GM12872 (cell line): ENCODE results near the gene ANLN.

Experiments
- CTCF ChIP-seq: IDR thresholded peaks from 3 replicates; pipeline ENCODE4 v1.5.1; 2011; ENCODE audit warnings: low read depth, mild to moderate bottlenecking, low read length, moderate library complexity; ENCODE audit not compliant: insufficient read depth

The ANLN gene

GRCh38 chr7:36459236-36459960, 69.7 kb downstream of the ANLN start:
- TF ChIP-seq CTCF, result no peak

- TF ChIP-seq CTCF, result no peak
Measured at GRCh38 chr7:36460811-36461429, 71.3 kb downstream of the ANLN start.

- TF ChIP-seq CTCF, result no peak
Measured at GRCh38 chr7:36462551-36463137, 73.0 kb downstream of the ANLN start.

- TF ChIP-seq CTCF, result no peak
Measured at GRCh38 chr7:36464271-36464670, 74.6 kb downstream of the ANLN start.

GRCh38 chr7:36468370-36469101, 78.9 kb downstream of the ANLN start:
- no peak for TF ChIP-seq CTCF

- no peak for TF ChIP-seq CTCF
Measured at GRCh38 chr7:36469236-36469635, 79.6 kb downstream of the ANLN start.

- no peak for TF ChIP-seq CTCF
Measured at GRCh38 chr7:36472141-36472729, 82.6 kb downstream of the ANLN start.
